Upper lobe of right lung (tissue), 1 donor: Measurements from ENCODE around the gene SMAD7. TPM values are rescaled to one million over a fixed set of nuclear protein-coding genes. Genes with fewer than 3 reads are reported as not detected.

Source experiments
- ATAC-seq: fragments of 200-7000 bp; cut with Tn5 transposase; one replicate; pipeline ENCODE4 v1.9.1; 2020; ENCODE audit warnings: mild to moderate bottlenecking, moderate library complexity
- DNase-seq: peaks from one replicate; pipeline ENCODE4 v3.0.0-alpha.2; 2020
- H3K27ac ChIP-seq: fragments of 200-600 bp; one replicate; pipeline ENCODE4 v1.8.0; 2022
- H3K27me3 ChIP-seq: fragments of 200-600 bp; one replicate; pipeline ENCODE4 v1.8.0; 2022; ENCODE audit warnings: mild to moderate bottlenecking
- H3K36me3 ChIP-seq: fragments of 200-600 bp; one replicate; pipeline ENCODE4 v1.8.0; 2022
- H3K4me1 ChIP-seq: fragments of 200-600 bp; one replicate; pipeline ENCODE4 v1.8.0; 2022
- H3K4me3 ChIP-seq: fragments of 200-600 bp; one replicate; pipeline ENCODE4 v1.8.0; 2022; ENCODE audit warnings: mild to moderate bottlenecking
- H3K9me3 ChIP-seq: fragments of 200-600 bp; one replicate; pipeline ENCODE4 v1.8.0; 2022
- CTCF ChIP-seq: fragments of 200-600 bp; IDR thresholded peaks from one replicate; pipeline ENCODE4 v1.8.0; 2022; ENCODE audit warnings: antibody characterized with exemption
- intact Hi-C: fragments of 100-400 bp; cut with DNase I; formaldehyde crosslinking; loops from one replicate; pipeline ENCODE4 v1.11.0; 2022
- total RNA-seq: library from RNA; stranded (reverse); fragmentation: NEBNext Ultra II Directional; extraction: Animal tissue kit (Norgen Biotek cat#: 25700); gene quantifications from one replicate; pipeline ENCODE4 v1.2.1, GENCODE V29; 2021
- donor health status: DM: no; HTN: yes; CAD: no; lungs with severe emphysema.

Gene SMAD7
- total RNA-seq, 1 donor from 2014 or later, result 68.9 TPM

DNA sequence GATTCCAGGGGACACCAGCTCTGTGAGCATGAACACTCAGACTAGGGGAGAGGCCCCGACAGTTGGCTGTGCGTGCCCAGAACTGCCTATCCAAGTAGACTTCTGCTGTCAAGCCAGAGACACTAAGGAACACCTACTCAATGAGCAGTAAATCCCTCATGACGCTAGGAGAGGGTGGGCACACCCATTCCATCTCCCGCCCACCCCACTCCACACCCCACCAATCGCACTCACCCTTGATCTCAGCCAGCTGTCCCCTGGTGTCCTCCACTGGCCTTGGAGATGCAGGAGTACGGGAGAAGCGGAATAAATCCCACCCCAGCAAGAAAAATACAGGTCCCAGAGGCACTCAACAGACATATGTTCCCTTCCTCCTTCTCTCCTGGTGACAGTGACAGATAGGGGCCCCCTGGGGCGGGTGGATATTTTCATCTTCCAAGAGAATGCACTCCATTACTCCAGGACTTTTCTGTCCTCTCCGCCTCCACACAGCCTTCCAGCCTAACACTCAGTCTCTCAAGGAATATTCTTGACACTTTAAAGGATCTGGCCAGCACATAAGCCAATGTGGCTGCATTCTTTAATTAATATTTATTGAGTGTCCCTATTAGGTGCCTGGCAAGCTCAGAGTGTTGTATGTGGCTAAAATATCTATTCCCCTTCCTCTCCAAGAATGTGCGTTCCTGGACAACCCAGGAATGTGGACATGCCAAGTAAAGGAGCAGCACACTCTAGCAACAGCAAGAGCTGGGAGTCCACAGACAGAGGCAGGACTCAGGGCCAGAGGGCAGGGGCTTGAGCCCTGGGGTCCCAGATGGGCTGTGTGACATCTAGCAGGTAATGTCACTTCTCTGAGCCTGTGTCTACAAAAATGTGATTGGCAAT, 13.1 kb upstream of the SMAD7 start:
- peak; percentile 67 for ATAC-seq
- no peak overlapping the region for H3K4me3 ChIP-seq
- TF ChIP-seq CTCF, result no peak

DNA sequence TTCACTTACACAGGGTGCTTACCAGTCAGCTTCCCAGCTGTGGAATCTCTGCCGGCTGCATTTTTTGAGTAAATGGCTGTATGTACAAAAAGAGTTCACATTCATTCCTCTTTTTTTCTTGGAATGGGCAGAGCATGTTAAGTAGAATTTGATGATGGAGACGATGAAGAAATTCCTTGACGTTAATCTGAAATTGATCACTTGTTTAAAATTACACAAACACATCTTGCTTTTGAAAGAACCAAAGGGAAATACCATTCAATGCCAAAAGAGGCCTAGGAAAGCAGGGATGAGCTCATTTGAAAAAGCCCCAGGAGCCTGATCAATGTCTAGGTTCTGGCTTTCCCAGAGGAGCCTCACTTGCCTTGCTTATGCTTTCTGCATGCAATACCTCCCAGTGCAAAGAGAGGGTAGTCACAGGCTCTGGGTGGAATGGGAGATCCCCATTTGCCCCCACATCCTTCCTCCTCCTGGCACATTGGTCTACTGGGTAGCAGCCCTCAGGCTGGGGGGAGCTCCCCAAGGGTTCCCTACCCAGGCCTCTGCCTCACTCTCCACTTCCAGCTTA, 12.3 kb upstream of the SMAD7 start:
- TF ChIP-seq CTCF, result no peak
- Histone ChIP-seq H3K36me3 (no peaks in the 10 kb centered on the region), H3K27me3 (no peaks in the 10 kb centered on the region), H3K9me3 (no peaks in the 10 kb centered on the region), H3K27ac (peak overlapping the region; percentile 33), H3K4me3 (no peak overlapping the region), H3K4me1 (no peaks in the 10 kb centered on the region)
- intact Hi-C loops, result no loop called here
- ATAC-seq (peak; percentile 25), DNase-seq (no peak)

More for the DNA sequence above, 13.1 kb upstream of the SMAD7 start:
- H3K27me3 ChIP-seq, result no peaks in the 10 kb centered on the region
- peak overlapping the region; percentile 33 for H3K27ac ChIP-seq
- H3K4me1 ChIP-seq, result no peaks in the 10 kb centered on the region
- DNase-seq, result no peak
- no peaks in the 10 kb centered on the region for H3K9me3 ChIP-seq
- intact Hi-C loops, result no loop called here
- H3K36me3 ChIP-seq, result no peaks in the 10 kb centered on the region

- H3K27me3 ChIP-seq, result no peaks in the 10 kb centered on the region
- ATAC-seq, result peak; percentile 42
- H3K4me3 ChIP-seq, result no peak overlapping the region
- peak overlapping the region; percentile 36 for H3K27ac ChIP-seq
- no peaks in the 10 kb centered on the region for H3K36me3 ChIP-seq
- DNase-seq, result no peak
- intact Hi-C loops, result no loop called here
- H3K4me1 ChIP-seq, result peaks cover 5% of the 10 kb centered on the region
- H3K9me3 ChIP-seq, result no peaks in the 10 kb centered on the region
- no peak for TF ChIP-seq CTCF
These were observed 11.7 kb upstream of the SMAD7 start for GRCh38 chr18:48962252-48962993.

GRCh38 chr18:48961547-48961946, 10.8 kb upstream of the SMAD7 start:
- H3K4me3 ChIP-seq, result no peak overlapping the region
- ATAC-seq, result no peak
- intact Hi-C loops, result no loop called here

More at GRCh38 chr18:48961547-48961946, 10.8 kb upstream of the SMAD7 start:
- DNase-seq, result no peak
- TF ChIP-seq CTCF, result no peak
- Histone ChIP-seq H3K27ac (no peak overlapping the region), H3K27me3 (no peaks in the 10 kb centered on the region), H3K36me3 (no peaks in the 10 kb centered on the region), H3K9me3 (no peaks in the 10 kb centered on the region), H3K4me1 (peaks cover 14% of the 10 kb centered on the region)
